Activated CD4-positive, alpha-beta T cell treated with anti-CD3 and anti-CD28 coated beads, Interleukin-2, amount 10 ng/mL, durations not matched to agents 24 days and 14 days (primary cell): ENCODE data around the gene MMP8. TPM values are rescaled to one million over a fixed set of nuclear protein-coding genes. Genes with fewer than 3 reads are reported as not detected.

Experiments
- DNase-seq: peaks from one replicate; pipeline ENCODE4 v3.0.0; 2022
- H3K27ac Mint-ChIP-seq: one replicate; pipeline ENCODE4 v1.8.0; 2022; ENCODE audit warnings: mild to moderate bottlenecking, mixed read lengths
- H3K27me3 Mint-ChIP-seq: one replicate; pipeline ENCODE4 v1.8.0; 2022; ENCODE audit warnings: mixed read lengths
- H3K36me3 Mint-ChIP-seq: one replicate; pipeline ENCODE4 v1.8.0; 2022; ENCODE audit warnings: low read depth, mild to moderate bottlenecking, mixed read lengths
- H3K4me1 Mint-ChIP-seq: one replicate; pipeline ENCODE4 v1.8.0; 2021; ENCODE audit warnings: mixed read lengths
- H3K4me3 Mint-ChIP-seq: one replicate; pipeline ENCODE4 v1.8.0; 2022; ENCODE audit warnings: mild to moderate bottlenecking, moderate library complexity, mixed read lengths
- H3K9me3 Mint-ChIP-seq: one replicate; pipeline ENCODE4 v1.8.0; 2021; ENCODE audit warnings: mixed read lengths
- intact Hi-C: fragments of 100-400 bp; cut with micrococcal nuclease; formaldehyde crosslinking; loops from one replicate; pipeline ENCODE4 v1.15.1; 2023
- total RNA-seq: library from RNA; stranded (reverse); gene quantifications from 2 replicates; pipeline ENCODE4 v1.2.3, GENCODE V29; 2022

MMP8 gene
- total RNA-seq, result not detected in 2 replicates

GRCh38 chr11:102724904-102725500 lies at the start of gene MMP8:
TSS of gene MMP8 (minus strand) at chr11:102724954. CDS start at chr11:102724855, 99 bp downstream.
- DNase-seq, result no peak
- Mint-ChIP-seq H3K4me1 (no peaks in the 10 kb centered on the region), H3K36me3 (no peaks in the 10 kb centered on the region), H3K9me3 (no peaks in the 10 kb centered on the region), H3K27me3 (peaks cover 4% of the 10 kb centered on the region), H3K4me3 (no peak within 1 kb of the TSS), H3K27ac (no peak within 1 kb of the TSS)
- intact Hi-C loops, result no loop called here

GRCh38 chr11:102773386-102773785 lies 48.6 kb upstream of the MMP8 start:
- DNase-seq, result no peak
- Mint-ChIP-seq H3K27me3 (peaks cover 12% of the 10 kb centered on the region), H3K36me3 (no peaks in the 10 kb centered on the region), H3K27ac (no peak overlapping the region), H3K9me3 (no peaks in the 10 kb centered on the region), H3K4me1 (no peaks in the 10 kb centered on the region), H3K4me3 (no peak overlapping the region)
- intact Hi-C loops, result no loop called here

GRCh38 chr11:102771351-102771750 lies 46.6 kb upstream of the MMP8 start:
- Mint-ChIP-seq H3K27me3 (peaks cover 12% of the 10 kb centered on the region), H3K4me3 (no peak overlapping the region), H3K36me3 (no peaks in the 10 kb centered on the region), H3K9me3 (no peaks in the 10 kb centered on the region), H3K4me1 (no peaks in the 10 kb centered on the region), H3K27ac (no peak overlapping the region)
- intact Hi-C loops, result no loop called here
- DNase-seq, result no peak

- DNase-seq, result no peak
- Mint-ChIP-seq H3K4me3 (no peak overlapping the region), H3K27ac (no peak overlapping the region), H3K4me1 (no peaks in the 10 kb centered on the region), H3K36me3 (no peaks in the 10 kb centered on the region), H3K27me3 (peaks cover 10% of the 10 kb centered on the region), H3K9me3 (no peaks in the 10 kb centered on the region)
- intact Hi-C loops, result no loop called here
Observed at GRCh38 chr11:102770191-102770590, 45.4 kb upstream of the MMP8 start.

GRCh38 chr11:102767800-102768199 lies 43.0 kb upstream of the MMP8 start:
- no peak overlapping the region for H3K4me3 Mint-ChIP-seq
- DNase-seq, result no peak
- no peaks in the 10 kb centered on the region for H3K36me3 Mint-ChIP-seq
- intact Hi-C loops, result no loop called here
- H3K27ac Mint-ChIP-seq, result no peak overlapping the region
- no peaks in the 10 kb centered on the region for H3K9me3 Mint-ChIP-seq
- H3K4me1 Mint-ChIP-seq, result no peaks in the 10 kb centered on the region
- H3K27me3 Mint-ChIP-seq, result peaks cover 4% of the 10 kb centered on the region

- no peaks in the 10 kb centered on the region for H3K9me3 Mint-ChIP-seq
- H3K4me1 Mint-ChIP-seq, result peaks cover 2% of the 10 kb centered on the region
- peak; percentile 49 for DNase-seq
- no peaks in the 10 kb centered on the region for H3K36me3 Mint-ChIP-seq
- no peak overlapping the region for H3K4me3 Mint-ChIP-seq
- intact Hi-C loops, result no loop called here
- H3K27me3 Mint-ChIP-seq, result peaks cover 1% of the 10 kb centered on the region
- no peak overlapping the region for H3K27ac Mint-ChIP-seq
Observed at GRCh38 chr11:102763440-102763839, 38.7 kb upstream of the MMP8 start.

- Mint-ChIP-seq H3K9me3 (no peaks in the 10 kb centered on the region), H3K27me3 (peaks cover 4% of the 10 kb centered on the region), H3K4me3 (no peak overlapping the region), H3K4me1 (peaks cover 2% of the 10 kb centered on the region), H3K36me3 (no peaks in the 10 kb centered on the region), H3K27ac (no peak overlapping the region)
- DNase-seq, result no peak
- intact Hi-C loops, result no loop called here
Observed at GRCh38 chr11:102762361-102762767, 37.6 kb upstream of the MMP8 start.

GRCh38 chr11:102761646-102762238 lies 37.0 kb upstream of the MMP8 start:
- Mint-ChIP-seq H3K27ac (no peak overlapping the region), H3K9me3 (no peaks in the 10 kb centered on the region), H3K4me1 (peaks cover 2% of the 10 kb centered on the region), H3K27me3 (peaks cover 4% of the 10 kb centered on the region), H3K36me3 (no peaks in the 10 kb centered on the region), H3K4me3 (no peak overlapping the region)
- intact Hi-C loops, result no loop called here
- no peak for DNase-seq

- peaks cover 2% of the 10 kb centered on the region for H3K4me1 Mint-ChIP-seq
- no peak for DNase-seq
- H3K27ac Mint-ChIP-seq, result no peak overlapping the region
- intact Hi-C loops, result no loop called here
- no peak overlapping the region for H3K4me3 Mint-ChIP-seq
- peaks cover 6% of the 10 kb centered on the region for H3K27me3 Mint-ChIP-seq
- H3K9me3 Mint-ChIP-seq, result no peaks in the 10 kb centered on the region
- no peaks in the 10 kb centered on the region for H3K36me3 Mint-ChIP-seq
Observed at GRCh38 chr11:102760344-102761035, 35.7 kb upstream of the MMP8 start.

- Mint-ChIP-seq H3K4me3 (no peak overlapping the region), H3K4me1 (peaks cover 2% of the 10 kb centered on the region), H3K36me3 (no peaks in the 10 kb centered on the region), H3K27ac (no peak overlapping the region), H3K9me3 (no peaks in the 10 kb centered on the region), H3K27me3 (peaks cover 15% of the 10 kb centered on the region)
- no peak for DNase-seq
- intact Hi-C loops, result no loop called here
Observed at GRCh38 chr11:102757823-102758549, 33.2 kb upstream of the MMP8 start.

- no peak overlapping the region for H3K27ac Mint-ChIP-seq
- H3K4me3 Mint-ChIP-seq, result no peak overlapping the region
- H3K9me3 Mint-ChIP-seq, result no peaks in the 10 kb centered on the region
- intact Hi-C loops, result no loop called here
- H3K27me3 Mint-ChIP-seq, result peaks cover 16% of the 10 kb centered on the region
- DNase-seq, result no peak
- H3K4me1 Mint-ChIP-seq, result no peaks in the 10 kb centered on the region
- H3K36me3 Mint-ChIP-seq, result no peaks in the 10 kb centered on the region
Observed at GRCh38 chr11:102753267-102753666, 28.5 kb upstream of the MMP8 start.

- Mint-ChIP-seq H3K36me3 (no peaks in the 10 kb centered on the region), H3K4me1 (no peaks in the 10 kb centered on the region), H3K27ac (no peak overlapping the region), H3K27me3 (peaks cover 15% of the 10 kb centered on the region), H3K4me3 (no peak overlapping the region), H3K9me3 (no peaks in the 10 kb centered on the region)
- intact Hi-C loops, result no loop called here
- no peak for DNase-seq
Observed at GRCh38 chr11:102751673-102752072, 26.9 kb upstream of the MMP8 start.

- H3K4me3 Mint-ChIP-seq, result no peak overlapping the region
- H3K4me1 Mint-ChIP-seq, result no peaks in the 10 kb centered on the region
- peaks cover 8% of the 10 kb centered on the region for H3K27me3 Mint-ChIP-seq
- H3K27ac Mint-ChIP-seq, result no peak overlapping the region
- no peaks in the 10 kb centered on the region for H3K36me3 Mint-ChIP-seq
- DNase-seq, result no peak
- H3K9me3 Mint-ChIP-seq, result no peaks in the 10 kb centered on the region
- intact Hi-C loops, result no loop called here
Observed at GRCh38 chr11:102749101-102749722, 24.5 kb upstream of the MMP8 start.
